A549 (cell line): Measurements from ENCODE around the gene OGFR.

ENCODE experiments used
- BHLHE40 ChIP-seq: IDR thresholded peaks from 2 replicates; pipeline ENCODE4 v1.6.1; 2012; ENCODE audit warnings: low read depth, low read length, inconsistent platforms
- CHD4 ChIP-seq: fragments of 200-600 bp; sonication (generic); IDR thresholded peaks from 2 replicates; pipeline ENCODE4 v1.6.1; 2016; ENCODE audit warnings: antibody characterized with exemption, mild to moderate bottlenecking, borderline replicate concordance
- EHF ChIP-seq: fragments of 250-450 bp; sonication (Bioruptor Pico); IDR thresholded peaks from 2 replicates; pipeline ENCODE4 v1.5.0; 2020; ENCODE audit warnings: mild to moderate bottlenecking
- EP300 ChIP-seq, 2 experiments: fragments of >200 bp; sonication (Bioruptor Twin); formaldehyde crosslinking; IDR thresholded peaks; 2 replicates in 1 of 2; 3 replicates in 1 of 2; pipeline ENCODE4 v1.6.1; 2016 to 2017
- ESRRA ChIP-seq: fragments of 150-350 bp; IDR thresholded peaks from 2 replicates; pipeline ENCODE4 v1.6.1; 2014; ENCODE audit warnings: mild to moderate bottlenecking, low read length, borderline replicate concordance
- MAZ ChIP-seq: fragments of 150-350 bp; IDR thresholded peaks from 2 replicates; pipeline ENCODE4 v1.6.1; 2014; ENCODE audit warnings: antibody characterized with exemption, low read depth, low read length, borderline replicate concordance
- POLR2A ChIP-seq: IDR thresholded peaks from 2 replicates; pipeline ENCODE4 v1.6.1; 2012; ENCODE audit warnings: mild to moderate bottlenecking, low read length
- RAD21 ChIP-seq, 2 experiments: fragments of >200 bp in 1 of 2; sonication (Bioruptor Twin) in 1 of 2; formaldehyde crosslinking in 1 of 2; IDR thresholded peaks in 1 of 2; conservative IDR thresholded peaks in 1 of 2; 2 replicates in 1 of 2; 3 replicates in 1 of 2; pipeline ENCODE4 v1.6.1; 2012 to 2018; ENCODE audit warnings: inconsistent platforms in 1 of 2
- TFCP2L1 ChIP-seq: fragments of 250-450 bp; sonication (Bioruptor Pico); IDR thresholded peaks from 2 replicates; pipeline ENCODE4 v1.5.0; 2021; ENCODE audit warnings: mild to moderate bottlenecking
- TF ChIP-seq, protein P1 (sequence below): fragments of >200 bp; sonication (Bioruptor Twin); formaldehyde crosslinking; IDR thresholded peaks from 3 replicates; pipeline ENCODE4 v1.5.1; 2016
- TF ChIP-seq, protein P2 (sequence below): fragments of 250-450 bp; sonication (Bioruptor Pico); IDR thresholded peaks from 2 replicates; pipeline ENCODE4 v1.5.0; 2021; ENCODE audit warnings: mild to moderate bottlenecking, moderate library complexity, borderline replicate concordance
- TF ChIP-seq, protein P3 (sequence below): fragments of 450-650 bp; IDR thresholded peaks from 2 replicates; pipeline ENCODE4 v1.6.1; 2014; ENCODE audit warnings: antibody characterized with exemption

DNA sequence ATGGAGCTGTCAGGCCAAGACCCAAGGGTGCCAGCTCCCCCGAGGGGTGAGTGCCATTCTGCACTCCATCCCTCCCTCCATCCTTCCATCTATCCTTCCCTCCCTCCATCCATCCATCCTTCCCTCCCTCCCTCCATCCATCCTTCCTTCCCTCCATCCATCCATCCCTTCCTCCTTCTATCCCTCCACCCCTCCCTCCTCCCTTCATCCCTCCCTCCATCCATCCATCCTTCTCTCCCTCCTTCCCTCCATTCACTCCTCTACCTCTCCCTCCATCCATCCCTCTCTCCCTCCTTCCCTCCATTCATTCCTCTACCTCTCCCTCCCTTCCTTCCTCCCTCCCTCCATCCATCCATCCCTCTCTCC, 49.7 kb upstream of the OGFR start:
- TF ChIP-seq, protein P1, sequence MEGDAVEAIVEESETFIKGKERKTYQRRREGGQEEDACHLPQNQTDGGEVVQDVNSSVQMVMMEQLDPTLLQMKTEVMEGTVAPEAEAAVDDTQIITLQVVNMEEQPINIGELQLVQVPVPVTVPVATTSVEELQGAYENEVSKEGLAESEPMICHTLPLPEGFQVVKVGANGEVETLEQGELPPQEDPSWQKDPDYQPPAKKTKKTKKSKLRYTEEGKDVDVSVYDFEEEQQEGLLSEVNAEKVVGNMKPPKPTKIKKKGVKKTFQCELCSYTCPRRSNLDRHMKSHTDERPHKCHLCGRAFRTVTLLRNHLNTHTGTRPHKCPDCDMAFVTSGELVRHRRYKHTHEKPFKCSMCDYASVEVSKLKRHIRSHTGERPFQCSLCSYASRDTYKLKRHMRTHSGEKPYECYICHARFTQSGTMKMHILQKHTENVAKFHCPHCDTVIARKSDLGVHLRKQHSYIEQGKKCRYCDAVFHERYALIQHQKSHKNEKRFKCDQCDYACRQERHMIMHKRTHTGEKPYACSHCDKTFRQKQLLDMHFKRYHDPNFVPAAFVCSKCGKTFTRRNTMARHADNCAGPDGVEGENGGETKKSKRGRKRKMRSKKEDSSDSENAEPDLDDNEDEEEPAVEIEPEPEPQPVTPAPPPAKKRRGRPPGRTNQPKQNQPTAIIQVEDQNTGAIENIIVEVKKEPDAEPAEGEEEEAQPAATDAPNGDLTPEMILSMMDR: no peak
- TF ChIP-seq MAZ (no peak), EHF (CRISPR knock-in tag) (no peak), BHLHE40 (no peak), POLR2A (no peak), RAD21 (conservative IDR thresholded peaks at IDR 0.05 in 1 of 2, IDR thresholded peaks at IDR 0.05 in 1 of 2) (no peak), ESRRA (no peak), CHD4 (no peak), EP300 (IDR thresholded peaks at IDR 0.05) (no peak), TFCP2L1 (no peak)
- TF ChIP-seq, protein P2, sequence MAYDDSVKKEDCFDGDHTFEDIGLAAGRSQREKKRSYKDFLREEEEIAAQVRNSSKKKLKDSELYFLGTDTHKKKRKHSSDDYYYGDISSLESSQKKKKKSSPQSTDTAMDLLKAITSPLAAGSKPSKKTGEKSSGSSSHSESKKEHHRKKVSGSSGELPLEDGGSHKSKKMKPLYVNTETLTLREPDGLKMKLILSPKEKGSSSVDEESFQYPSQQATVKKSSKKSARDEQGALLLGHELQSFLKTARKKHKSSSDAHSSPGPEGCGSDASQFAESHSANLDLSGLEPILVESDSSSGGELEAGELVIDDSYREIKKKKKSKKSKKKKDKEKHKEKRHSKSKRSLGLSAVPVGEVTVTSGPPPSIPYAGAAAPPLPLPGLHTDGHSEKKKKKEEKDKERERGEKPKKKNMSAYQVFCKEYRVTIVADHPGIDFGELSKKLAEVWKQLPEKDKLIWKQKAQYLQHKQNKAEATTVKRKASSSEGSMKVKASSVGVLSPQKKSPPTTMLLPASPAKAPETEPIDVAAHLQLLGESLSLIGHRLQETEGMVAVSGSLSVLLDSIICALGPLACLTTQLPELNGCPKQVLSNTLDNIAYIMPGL (CRISPR knock-in tag): no peak
- TF ChIP-seq, protein P3, sequence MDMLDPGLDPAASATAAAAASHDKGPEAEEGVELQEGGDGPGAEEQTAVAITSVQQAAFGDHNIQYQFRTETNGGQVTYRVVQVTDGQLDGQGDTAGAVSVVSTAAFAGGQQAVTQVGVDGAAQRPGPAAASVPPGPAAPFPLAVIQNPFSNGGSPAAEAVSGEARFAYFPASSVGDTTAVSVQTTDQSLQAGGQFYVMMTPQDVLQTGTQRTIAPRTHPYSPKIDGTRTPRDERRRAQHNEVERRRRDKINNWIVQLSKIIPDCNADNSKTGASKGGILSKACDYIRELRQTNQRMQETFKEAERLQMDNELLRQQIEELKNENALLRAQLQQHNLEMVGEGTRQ: no peak
